Stimulated activated CD8-positive, alpha-beta memory T cell treated with anti-CD3 and anti-CD28 coated beads, Interleukin-4, amount 100 ng/mL, for 24 hours (primary cell): ENCODE results near the gene SMYD3.
"Not testable (repeated sequence)": the region's sequence is repeated elsewhere in the genome, so short reads cannot be mapped to it uniquely, and the experiment has no call there.

Experiments
- DNase-seq: peaks from one replicate; pipeline ENCODE4 v3.0.0-alpha.2; 2020; ENCODE audit warnings: low read depth

SMYD3 gene

DNA sequence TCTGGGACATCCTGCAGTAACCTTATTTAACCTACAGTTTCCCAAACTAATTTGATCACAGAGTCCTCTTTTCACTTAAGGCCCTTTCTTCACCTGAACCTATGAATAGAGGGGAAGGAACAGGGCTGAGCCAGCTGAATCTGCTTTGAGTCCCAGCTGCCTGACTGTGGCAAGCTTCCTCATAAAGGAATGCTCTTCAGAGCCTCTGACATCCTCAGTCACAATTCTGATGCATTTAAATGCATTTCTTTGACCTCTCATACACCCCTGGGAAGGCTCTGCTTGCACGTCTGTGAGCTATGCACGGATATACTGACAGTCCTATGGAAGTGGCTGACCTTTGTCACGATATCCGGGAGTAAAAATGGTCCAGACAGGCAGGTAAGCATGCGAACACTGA lies 673.1 kb downstream of the SMYD3 start:
- DNase-seq: no peak

DNA sequence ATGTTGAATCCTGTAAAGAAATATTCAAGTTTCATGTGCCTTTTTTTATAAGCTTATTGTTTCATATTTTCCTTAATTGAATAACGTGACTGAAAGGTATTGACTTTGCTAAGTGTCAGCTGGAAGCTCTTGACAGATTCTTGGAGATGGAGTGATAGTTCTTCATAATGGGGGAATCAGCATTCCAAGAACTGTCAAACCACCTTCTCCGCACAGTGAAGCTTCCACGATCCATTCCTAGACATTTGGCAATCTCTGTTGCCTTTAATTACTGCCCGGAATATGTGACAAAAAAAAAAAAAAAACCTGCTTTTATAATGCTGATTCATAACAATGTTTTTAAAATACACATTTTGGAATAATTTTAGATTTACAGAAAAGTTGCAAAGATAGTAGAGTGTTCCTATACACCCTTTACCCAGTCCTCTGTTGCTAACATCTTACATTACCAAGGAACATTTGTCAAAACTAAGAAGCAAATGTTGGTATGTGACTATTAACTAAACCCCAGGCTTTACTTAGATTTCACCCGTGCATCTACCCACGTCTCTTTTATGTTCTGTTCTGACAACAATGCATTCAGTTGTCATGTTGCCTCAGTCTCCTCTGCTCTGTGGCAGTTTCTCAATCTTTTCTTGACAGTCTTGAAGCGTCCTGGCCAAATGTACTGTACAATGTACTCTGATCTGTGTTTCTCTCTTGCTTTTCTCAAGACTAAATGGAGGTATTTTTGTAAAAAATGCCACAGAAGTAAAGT lies 674.1 kb downstream of the SMYD3 start:
- no peak for DNase-seq

GRCh38 chr1:245831518-245831917 lies 675.6 kb downstream of the SMYD3 start:
- DNase-seq: no peak

GRCh38 chr1:245829826-245830225 lies 677.3 kb downstream of the SMYD3 start:
- DNase-seq: no peak

- no peak for DNase-seq
Measured at GRCh38 chr1:245829194-245829593, 677.9 kb downstream of the SMYD3 start.

DNA sequence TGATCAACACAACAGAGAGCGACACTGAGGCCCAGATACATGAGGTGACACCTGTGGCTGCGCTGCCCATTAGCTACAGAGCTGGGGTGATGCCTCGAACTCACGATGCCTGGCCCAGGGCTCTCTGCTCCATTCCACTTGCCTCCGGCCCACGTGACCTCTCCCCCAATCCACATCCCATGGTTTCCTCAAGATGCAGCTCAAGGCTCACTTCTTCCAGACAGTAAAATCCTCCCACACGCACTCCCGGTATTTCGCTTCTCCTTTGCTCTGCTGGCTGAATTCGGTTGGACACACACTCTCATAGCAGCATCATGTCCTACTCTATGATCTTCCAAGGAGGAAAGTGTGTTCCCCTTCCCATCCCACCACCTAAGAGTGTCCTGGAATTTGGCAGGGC lies 679.8 kb downstream of the SMYD3 start:
- DNase-seq: no peak

DNA sequence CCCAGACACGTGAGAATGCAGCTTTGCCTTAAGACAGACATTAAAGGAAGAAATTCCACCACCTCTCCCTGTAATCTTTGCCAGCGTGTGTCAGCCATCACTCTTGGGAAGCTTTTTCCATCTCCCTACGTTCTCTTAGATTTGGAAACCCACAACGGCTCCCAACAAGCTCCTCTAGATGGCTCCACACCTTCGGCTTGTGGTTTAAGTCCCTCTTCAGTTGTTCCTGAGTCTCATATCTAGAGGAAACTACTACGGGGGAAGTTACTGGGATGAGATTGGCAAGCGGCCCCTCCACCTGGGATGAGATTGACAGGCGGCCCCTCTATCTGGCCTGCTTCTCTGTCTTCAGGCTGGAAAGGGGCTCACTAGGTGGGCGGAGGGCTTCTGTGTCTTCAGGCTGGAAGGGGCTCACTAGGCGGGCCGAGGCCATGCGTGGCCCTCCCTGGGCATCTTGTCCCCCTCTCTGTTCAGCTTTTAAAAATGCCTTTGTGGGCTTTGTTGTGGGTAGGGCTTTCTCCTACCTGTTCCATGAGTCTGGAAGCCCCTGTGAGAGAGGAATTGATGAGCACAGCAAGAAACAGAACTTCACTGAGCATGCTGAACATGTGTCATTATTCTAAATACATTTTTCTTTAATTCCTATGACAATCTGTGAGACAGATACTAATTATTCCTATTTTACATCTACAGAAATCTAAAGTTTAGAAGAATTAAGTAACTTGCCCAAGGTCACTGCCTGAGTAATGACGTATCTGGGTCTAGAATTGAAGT lies 681.8 kb downstream of the SMYD3 start:
- no peak for DNase-seq

- no peak for DNase-seq
Measured at GRCh38 chr1:245823408-245824147, 683.5 kb downstream of the SMYD3 start.

GRCh38 chr1:245822996-245823395 lies 684.1 kb downstream of the SMYD3 start:
- DNase-seq: no peak

DNA sequence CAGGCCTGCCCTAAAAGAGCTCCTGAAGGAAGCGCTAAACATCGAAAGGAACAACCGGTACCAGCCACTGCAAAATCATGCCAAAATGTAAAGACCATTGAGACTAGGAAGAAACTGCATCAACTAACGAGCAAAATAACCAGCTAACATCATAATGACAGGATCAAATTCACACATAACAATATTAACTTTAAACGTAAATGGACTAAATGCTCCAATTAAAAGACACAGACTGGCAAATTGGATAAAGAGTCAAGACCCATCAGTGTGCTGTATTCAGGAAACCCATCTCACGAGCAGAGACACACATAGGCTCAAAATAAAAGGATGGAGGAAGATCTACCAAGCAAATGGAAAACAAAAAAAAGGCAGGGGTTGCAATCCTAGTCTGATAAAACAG lies 688.7 kb downstream of the SMYD3 start:
- DNase-seq: not testable (repeated sequence)

GRCh38 chr1:245816496-245816895 lies 690.6 kb downstream of the SMYD3 start:
- not testable (repeated sequence) for DNase-seq

- no peak for DNase-seq
Measured at GRCh38 chr1:245814651-245815050, 692.4 kb downstream of the SMYD3 start.

DNA sequence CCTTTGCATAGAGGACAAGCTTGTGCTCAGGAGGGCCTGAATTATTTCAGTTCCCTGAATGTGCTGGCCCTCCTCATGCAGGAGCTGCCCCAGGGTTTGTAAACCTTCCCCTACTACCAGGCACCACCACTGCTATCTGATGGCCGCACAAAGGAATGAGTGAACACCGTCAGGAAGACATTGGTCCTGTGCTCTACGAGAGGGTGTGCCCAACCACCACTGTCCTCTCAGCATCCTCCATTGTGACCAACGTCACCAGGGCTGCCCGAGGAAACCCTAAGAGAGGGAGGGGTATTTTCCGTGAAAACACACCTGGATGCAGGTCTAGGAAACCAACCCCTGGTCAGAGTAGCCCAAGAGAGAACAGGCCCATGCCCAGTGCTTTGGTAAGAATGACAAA lies 694.8 kb downstream of the SMYD3 start:
- no peak for DNase-seq

DNA sequence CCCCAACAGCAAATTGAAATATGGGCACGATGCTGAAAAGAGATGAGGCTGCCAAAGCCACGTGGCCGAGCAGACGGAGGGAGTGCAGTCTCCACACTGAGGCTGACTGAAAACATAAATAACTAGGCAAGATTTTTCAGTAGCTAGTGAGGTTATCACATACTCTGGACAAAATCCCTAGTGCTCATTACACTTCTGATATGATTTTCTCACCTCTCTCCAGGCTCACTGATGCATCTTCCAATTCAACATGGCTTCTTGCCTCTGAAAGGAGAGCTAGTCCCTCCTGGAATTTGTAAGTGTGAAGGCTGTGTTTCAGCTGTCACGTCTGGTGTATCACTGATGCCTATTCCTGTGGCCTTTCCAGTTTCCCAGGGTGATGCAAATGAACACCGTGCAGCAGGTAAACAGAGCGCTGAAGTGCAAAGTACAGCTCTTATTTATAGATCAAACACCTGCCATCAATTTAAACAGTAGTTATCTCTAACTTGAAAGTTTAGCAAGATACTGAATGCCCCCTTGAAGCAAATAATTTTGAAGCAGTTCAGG lies 696.2 kb downstream of the SMYD3 start:
- DNase-seq: no peak

GRCh38 chr1:245810181-245810769 lies 696.8 kb downstream of the SMYD3 start:
- DNase-seq: no peak

GRCh38 chr1:245809361-245809760 lies 697.7 kb downstream of the SMYD3 start:
- no peak for DNase-seq

DNA sequence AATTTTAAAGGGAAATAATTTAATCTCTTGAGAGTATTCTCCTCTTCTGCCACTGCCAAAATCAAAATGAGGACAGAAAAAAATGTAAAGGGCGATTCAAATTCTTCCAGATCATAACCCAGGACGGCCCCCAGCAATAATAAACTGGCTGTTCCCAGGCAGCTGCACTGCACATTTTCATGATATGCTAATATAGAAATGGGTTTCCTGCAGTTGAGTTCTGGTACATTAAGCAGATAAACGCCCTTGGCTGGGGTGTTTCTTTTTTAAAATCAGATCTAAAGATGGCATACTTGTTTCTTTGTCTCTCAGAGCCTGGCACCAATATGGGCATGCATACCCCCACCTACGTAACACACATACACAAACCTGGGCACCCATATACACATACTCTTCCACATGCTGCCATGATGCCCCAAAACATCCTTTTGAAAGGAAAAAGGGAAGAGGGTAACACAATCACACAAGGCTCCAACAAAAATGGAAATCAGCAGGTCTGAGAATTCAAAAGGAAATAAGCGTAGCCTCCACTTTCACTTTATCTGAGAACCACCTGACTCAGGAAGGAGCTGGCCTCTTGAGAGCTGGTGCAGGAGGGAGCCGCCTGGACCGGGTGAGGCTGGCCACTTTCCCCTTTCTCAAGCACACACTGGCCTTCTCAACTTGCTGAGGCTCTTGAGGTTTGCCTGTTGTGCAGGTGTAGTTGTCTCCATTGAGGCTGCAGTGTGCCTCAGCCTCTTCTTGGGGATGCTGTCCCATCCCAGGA lies 698.9 kb downstream of the SMYD3 start:
- DNase-seq: no peak

DNA sequence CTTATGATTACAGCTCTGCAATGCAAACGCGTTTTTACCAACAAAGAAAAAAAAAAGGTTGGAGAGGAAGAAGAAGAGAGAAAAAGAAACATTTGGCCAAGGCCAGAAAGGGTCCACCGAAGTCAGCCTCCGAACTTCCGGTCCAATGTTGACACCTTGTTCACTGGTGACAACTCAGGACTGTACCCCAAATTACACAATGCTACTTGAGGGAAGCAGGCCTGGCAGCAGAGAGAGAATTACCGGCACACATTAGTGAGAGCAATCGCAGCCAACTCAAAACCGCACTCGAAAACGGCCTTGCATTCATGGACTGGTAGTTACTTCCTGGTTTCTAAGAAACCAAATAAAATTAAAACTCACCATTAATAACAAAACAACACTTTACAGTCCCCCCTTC lies 699.8 kb downstream of the SMYD3 start:
- no peak for DNase-seq

DNA sequence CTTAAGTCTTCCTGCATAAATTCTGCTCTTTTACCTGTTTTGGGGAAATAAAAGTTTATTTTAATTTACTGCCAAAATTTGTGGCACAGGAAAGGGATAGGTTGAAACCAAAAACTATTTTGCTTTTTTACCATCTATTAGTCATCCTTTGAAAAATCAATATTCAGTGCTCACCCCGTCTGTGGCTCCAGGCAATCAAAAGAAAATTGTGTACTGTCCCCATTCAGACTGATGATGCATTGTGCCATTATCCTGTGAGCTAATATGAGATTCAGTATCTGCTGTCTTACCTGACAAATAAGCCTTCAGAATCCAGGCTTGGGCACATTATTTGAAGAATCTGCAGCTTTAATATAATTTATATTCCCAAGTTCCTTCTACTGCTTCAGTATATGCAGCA lies 701.5 kb downstream of the SMYD3 start:
- no peak for DNase-seq

GRCh38 chr1:245804696-245805095 lies 702.4 kb downstream of the SMYD3 start:
- DNase-seq: no peak

GRCh38 chr1:245803666-245804037 lies 703.4 kb downstream of the SMYD3 start:
- no peak for DNase-seq
